HL-60 (cell line): ENCODE measurements around the gene CCDC197.

Experiments used
- DNase-seq, 2 experiments: peaks; one replicate each; pipeline ENCODE4 v3.0.0-alpha.2; 2010 to 2020; ENCODE audit warnings: low read depth in 1 of 2, low spot score in 1 of 2
- H3K27ac ChIP-seq: fragments of 250-450 bp; sonication (Bioruptor Pico); replicated peaks from 2 replicates; pipeline ENCODE4 v1.5.1; 2020; ENCODE audit warnings: mild to moderate bottlenecking, moderate library complexity
- H3K27me3 ChIP-seq: fragments of 250-450 bp; sonication (Bioruptor Pico); 2 replicates; pipeline ENCODE4 v1.5.1; 2021; ENCODE audit warnings: mild to moderate bottlenecking, moderate library complexity; ENCODE audit not compliant: insufficient read depth, poor library complexity, severe bottlenecking
- H3K4me3 ChIP-seq: replicated peaks from 2 replicates; pipeline ENCODE4 v1.5.1; 2011; ENCODE audit warnings: mild to moderate bottlenecking, control low read depth, low read length; ENCODE audit not compliant: insufficient read depth
- GABPA ChIP-seq: IDR thresholded peaks from 2 replicates; pipeline ENCODE4 v1.6.1; 2012; ENCODE audit warnings: low read depth
- POLR2AphosphoS5 ChIP-seq: IDR thresholded peaks from 2 replicates; pipeline ENCODE4 v1.6.1; 2012; ENCODE audit warnings: low read depth
- SPI1 ChIP-seq: IDR thresholded peaks from 2 replicates; pipeline ENCODE4 v1.6.1; 2012; ENCODE audit warnings: low read depth, mild to moderate bottlenecking, borderline replicate concordance
- TF ChIP-seq, protein P1 (sequence below): IDR thresholded peaks from one replicate; pipeline ENCODE4 v1.5.1; 2011; ENCODE audit warnings: low read length, control low read depth, inconsistent platforms; ENCODE audit not compliant: insufficient read depth
- TF ChIP-seq, protein P2 (sequence below): IDR thresholded peaks from 2 replicates; pipeline ENCODE4 v1.6.1; 2012; ENCODE audit warnings: low read depth; ENCODE audit not compliant: insufficient replicate concordance

The CCDC197 gene

DNA sequence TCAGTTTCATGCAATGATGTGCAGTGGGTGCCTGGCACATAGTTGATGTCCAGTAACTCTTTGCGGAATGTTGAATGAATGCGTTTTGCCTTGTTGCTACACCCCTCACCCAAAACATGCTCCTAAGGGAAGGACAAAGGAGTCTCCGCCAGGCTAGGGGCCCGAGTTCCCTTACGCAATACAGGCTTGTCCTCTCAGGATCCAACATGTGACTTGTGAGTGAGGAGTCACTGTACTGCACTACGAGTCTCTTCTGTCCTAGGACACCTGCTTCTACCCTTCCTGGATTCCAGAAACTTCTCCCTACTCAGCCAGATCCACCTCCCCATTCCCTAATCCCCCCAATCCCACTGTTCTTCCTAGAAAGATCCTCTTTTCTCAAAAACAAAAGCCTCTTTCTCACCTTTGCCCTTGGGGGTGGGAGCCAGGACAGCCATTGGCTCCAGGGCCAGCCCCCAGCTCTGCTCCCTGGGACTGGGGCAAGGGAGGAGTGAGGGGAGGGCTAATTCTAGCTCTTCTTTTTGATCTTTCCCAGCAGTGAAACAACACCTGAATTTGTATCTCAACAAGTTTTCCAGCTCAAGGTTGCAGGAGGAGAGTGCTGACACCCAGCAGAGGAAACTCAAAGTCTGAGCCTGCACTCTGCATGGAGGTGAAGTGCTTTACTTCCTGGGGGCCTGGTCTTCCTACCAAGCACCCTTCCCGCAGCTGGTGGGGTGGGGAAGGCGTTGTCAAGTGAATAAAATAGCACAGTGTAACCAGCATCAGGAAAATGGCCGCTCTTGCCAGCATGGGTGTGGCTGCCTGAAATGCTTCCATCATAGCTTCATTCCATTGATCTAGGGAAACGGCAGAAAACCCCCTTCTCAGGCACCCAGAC lies 25.7 kb downstream of the CCDC197 start:
- no peak for DNase-seq
- no peak for TF ChIP-seq GABPA
- TF ChIP-seq, protein P1, sequence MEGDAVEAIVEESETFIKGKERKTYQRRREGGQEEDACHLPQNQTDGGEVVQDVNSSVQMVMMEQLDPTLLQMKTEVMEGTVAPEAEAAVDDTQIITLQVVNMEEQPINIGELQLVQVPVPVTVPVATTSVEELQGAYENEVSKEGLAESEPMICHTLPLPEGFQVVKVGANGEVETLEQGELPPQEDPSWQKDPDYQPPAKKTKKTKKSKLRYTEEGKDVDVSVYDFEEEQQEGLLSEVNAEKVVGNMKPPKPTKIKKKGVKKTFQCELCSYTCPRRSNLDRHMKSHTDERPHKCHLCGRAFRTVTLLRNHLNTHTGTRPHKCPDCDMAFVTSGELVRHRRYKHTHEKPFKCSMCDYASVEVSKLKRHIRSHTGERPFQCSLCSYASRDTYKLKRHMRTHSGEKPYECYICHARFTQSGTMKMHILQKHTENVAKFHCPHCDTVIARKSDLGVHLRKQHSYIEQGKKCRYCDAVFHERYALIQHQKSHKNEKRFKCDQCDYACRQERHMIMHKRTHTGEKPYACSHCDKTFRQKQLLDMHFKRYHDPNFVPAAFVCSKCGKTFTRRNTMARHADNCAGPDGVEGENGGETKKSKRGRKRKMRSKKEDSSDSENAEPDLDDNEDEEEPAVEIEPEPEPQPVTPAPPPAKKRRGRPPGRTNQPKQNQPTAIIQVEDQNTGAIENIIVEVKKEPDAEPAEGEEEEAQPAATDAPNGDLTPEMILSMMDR = no peak
- Histone ChIP-seq H3K27me3 (no peaks in the 10 kb centered on the region), H3K4me3 (no peak overlapping the region), H3K27ac (no peak overlapping the region)

- H3K27ac ChIP-seq = no peak overlapping the region
- no peaks in the 10 kb centered on the region for H3K27me3 ChIP-seq
- DNase-seq = no peak
- H3K4me3 ChIP-seq = no peak overlapping the region
- no peak for TF ChIP-seq POLR2AphosphoS5
- TF ChIP-seq, protein P1 = no peak
- no peak for TF ChIP-seq SPI1
- TF ChIP-seq GABPA = no peak
- TF ChIP-seq, protein P2, sequence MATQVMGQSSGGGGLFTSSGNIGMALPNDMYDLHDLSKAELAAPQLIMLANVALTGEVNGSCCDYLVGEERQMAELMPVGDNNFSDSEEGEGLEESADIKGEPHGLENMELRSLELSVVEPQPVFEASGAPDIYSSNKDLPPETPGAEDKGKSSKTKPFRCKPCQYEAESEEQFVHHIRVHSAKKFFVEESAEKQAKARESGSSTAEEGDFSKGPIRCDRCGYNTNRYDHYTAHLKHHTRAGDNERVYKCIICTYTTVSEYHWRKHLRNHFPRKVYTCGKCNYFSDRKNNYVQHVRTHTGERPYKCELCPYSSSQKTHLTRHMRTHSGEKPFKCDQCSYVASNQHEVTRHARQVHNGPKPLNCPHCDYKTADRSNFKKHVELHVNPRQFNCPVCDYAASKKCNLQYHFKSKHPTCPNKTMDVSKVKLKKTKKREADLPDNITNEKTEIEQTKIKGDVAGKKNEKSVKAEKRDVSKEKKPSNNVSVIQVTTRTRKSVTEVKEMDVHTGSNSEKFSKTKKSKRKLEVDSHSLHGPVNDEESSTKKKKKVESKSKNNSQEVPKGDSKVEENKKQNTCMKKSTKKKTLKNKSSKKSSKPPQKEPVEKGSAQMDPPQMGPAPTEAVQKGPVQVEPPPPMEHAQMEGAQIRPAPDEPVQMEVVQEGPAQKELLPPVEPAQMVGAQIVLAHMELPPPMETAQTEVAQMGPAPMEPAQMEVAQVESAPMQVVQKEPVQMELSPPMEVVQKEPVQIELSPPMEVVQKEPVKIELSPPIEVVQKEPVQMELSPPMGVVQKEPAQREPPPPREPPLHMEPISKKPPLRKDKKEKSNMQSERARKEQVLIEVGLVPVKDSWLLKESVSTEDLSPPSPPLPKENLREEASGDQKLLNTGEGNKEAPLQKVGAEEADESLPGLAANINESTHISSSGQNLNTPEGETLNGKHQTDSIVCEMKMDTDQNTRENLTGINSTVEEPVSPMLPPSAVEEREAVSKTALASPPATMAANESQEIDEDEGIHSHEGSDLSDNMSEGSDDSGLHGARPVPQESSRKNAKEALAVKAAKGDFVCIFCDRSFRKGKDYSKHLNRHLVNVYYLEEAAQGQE = no peak
Observed at GRCh38 chr14:94024549-94024948, 27.4 kb downstream of the CCDC197 start.

DNA sequence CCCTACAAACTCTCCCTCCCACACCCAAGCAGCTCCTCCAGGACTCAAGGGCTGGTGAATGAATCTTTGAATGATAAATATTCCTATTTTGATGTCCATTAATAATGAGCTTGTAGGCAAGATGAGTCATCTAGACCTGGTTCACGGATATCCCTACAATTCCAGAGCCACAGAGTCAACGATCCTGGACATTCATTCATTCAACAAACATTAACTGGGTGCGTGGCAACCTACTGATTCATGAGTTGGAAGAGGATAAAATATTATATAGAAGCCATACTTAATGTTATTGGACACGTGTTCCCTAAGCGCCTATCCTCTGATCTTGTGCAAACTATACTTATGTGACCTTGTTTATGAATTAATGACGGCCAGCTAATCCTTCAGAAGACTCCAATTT lies 28.6 kb downstream of the CCDC197 start:
- Histone ChIP-seq H3K27me3 (no peaks in the 10 kb centered on the region), H3K27ac (no peak overlapping the region), H3K4me3 (no peak overlapping the region)
- TF ChIP-seq SPI1 (no peak), GABPA (no peak), POLR2AphosphoS5 (no peak)
- TF ChIP-seq, protein P2 = no peak
- TF ChIP-seq, protein P1 = no peak
- DNase-seq = no peak
